PFSK-1 (cell line): ENCODE measurements around the gene CCNG2.

Experiments
- FOXP2 ChIP-seq: optimal IDR thresholded peaks from 2 replicates; pipeline ENCODE3; 2011; ENCODE audit warnings: borderline replicate concordance, control low read depth, inconsistent platforms; ENCODE audit not compliant: insufficient read depth; ENCODE audit errors: extremely low read length, extremely low read depth
- POLR2AphosphoS5 ChIP-seq: IDR thresholded peaks from 2 replicates; pipeline ENCODE4 v1.6.1; 2012; ENCODE audit warnings: low read depth, mild to moderate bottlenecking, control low read depth, low read length, moderate library complexity
- REST ChIP-seq, 2 experiments: IDR thresholded peaks; 2 replicates each; pipeline versions ENCODE4 v1.6.1 to v1.8.0; 2011 to 2012; ENCODE audit warnings: low read depth in 2 of 2, low read length in 2 of 2, control low read depth in 1 of 2, inconsistent platforms in 1 of 2, mild to moderate bottlenecking in 1 of 2, moderate library complexity in 1 of 2; ENCODE audit not compliant: insufficient read depth in 1 of 2
- SIN3A ChIP-seq: IDR thresholded peaks from 2 replicates; pipeline ENCODE4 v1.6.1; 2012; ENCODE audit warnings: mild to moderate bottlenecking, low read length, moderate library complexity, borderline replicate concordance; ENCODE audit not compliant: insufficient read depth
- TAF1 ChIP-seq: IDR thresholded peaks from 2 replicates; pipeline ENCODE4 v1.6.1; 2012; ENCODE audit warnings: low read length, control low read depth, borderline replicate concordance; ENCODE audit not compliant: insufficient read depth

Gene CCNG2

DNA sequence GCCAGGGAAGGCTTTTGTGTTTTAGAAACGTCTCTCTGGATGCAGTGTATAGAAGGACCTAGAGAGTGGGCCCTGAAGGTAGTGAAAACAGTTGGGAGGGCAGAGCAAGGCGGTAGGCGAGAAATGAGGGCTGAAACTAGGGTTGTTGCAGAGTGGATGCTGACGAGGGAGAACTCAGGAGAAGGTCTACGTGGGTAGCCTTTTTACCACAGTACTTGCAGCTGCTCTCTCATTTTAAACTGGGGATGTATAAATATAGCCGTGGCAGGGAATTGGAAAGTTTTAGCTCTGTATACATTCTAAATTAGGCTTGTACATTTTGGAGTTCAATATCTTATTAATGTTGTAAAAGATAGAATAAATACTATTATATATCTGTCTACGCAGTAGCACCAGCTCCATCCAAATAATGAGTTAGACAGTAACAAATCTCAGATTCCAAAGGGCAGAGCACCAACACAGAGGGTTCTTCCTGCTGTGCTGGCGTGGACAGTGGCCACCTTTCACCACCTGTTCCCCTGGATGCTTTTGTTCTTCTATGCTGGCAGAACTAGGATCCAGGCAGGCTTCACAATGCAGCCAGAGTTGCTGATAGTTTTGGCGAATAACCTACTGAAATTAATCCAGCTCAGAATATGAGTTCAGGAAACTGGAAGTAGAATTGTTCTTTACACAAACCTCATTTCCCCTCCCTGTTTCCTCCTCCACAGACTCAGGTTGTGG, 31.7 kb downstream of the CCNG2 start:
- TF ChIP-seq REST (IDR thresholded peaks at IDR 0.05; ENCODE audit: insufficient read depth in 1 of 2, low read depth in 2 of 2, low read length in 2 of 2): no peak
- no peak for TF ChIP-seq FOXP2
- TF ChIP-seq SIN3A: no peak
- TF ChIP-seq POLR2AphosphoS5: no peak
- TF ChIP-seq TAF1: no peak

GRCh38 chr4:77189412-77189811, 32.4 kb downstream of the CCNG2 start:
- no peak for TF ChIP-seq SIN3A
- TF ChIP-seq REST (IDR thresholded peaks at IDR 0.05; ENCODE audit: insufficient read depth in 1 of 2, low read depth in 2 of 2, low read length in 2 of 2): no peak
- TF ChIP-seq TAF1: no peak
- no peak for TF ChIP-seq POLR2AphosphoS5
- no peak for TF ChIP-seq FOXP2

DNA sequence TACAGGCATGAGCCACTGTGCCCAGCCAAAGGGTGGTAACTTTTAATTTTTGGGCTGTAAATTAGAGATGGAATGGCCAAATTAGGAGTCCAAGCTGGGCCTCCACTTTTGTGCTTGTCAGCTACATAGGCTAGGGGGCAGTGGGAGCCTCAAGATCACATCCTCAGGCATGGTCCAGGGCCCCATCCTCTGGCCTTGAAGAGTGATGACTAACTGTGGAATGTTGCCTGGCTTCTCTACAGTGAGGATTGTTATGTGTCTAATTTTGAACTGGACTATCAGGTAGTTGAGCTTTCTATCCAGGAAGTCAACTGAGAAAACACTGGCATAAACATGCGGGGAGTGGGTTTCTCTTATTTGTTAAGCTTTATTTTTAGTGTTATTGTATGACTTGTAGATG, 33.0 kb downstream of the CCNG2 start:
- TF ChIP-seq SIN3A: no peak
- TF ChIP-seq REST (IDR thresholded peaks at IDR 0.05; ENCODE audit: insufficient read depth in 1 of 2, low read depth in 2 of 2, low read length in 2 of 2): no peak

DNA sequence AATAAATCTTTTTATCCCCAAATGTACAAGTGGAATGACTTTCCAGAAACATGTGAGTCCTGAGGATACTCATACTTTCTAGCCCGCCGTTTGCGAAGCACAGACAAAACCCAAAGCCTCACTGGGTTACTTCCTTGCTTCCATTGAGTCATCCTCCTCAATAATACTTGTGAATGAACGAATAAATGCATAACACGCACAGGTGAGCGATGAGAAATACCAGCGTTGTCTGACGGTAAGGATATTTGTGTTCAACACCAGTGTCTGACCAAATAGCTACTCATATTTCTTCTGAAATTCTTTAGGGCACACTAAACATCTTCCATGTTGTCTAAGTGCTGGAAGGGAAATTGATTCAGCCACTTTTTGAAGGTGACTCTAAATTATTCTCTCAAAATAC, 36.0 kb downstream of the CCNG2 start:
- TF ChIP-seq FOXP2: no peak
- TF ChIP-seq REST (IDR thresholded peaks at IDR 0.05; ENCODE audit: insufficient read depth in 1 of 2, low read depth in 2 of 2, low read length in 2 of 2): no peak
- no peak for TF ChIP-seq POLR2AphosphoS5
- TF ChIP-seq SIN3A: no peak
- no peak for TF ChIP-seq TAF1

DNA sequence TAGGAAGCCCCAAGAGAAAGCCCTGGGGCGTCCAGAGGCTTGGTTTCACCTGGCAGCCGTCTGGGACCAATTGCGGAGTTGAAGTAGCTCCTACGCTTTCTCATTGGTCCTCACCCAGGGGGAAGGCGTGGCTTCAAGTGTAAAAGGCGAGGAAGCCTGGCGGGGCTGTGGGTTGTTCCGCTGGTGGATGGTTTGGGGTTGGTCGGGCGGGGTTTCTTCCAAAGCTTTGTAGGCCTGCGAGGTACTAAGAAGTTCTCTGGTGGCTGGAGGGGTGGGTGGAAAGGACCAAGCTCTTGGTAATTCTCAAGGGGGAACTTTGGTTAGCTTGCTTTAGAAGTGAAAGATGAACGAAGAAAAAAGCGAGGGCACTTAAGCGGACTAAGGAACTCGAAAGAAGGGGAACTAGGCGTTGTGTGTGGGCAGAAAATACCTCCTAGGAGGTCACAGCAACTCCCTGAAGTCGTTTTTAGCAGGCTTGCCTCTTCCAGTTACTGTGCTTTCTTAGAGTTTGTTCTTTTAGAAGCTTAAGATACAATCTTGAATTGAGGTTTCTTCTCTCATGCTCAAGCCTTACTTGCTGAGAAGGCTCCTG, 36.6 kb downstream of the CCNG2 start:
- TF ChIP-seq REST (IDR thresholded peaks at IDR 0.05; ENCODE audit: insufficient read depth in 1 of 2, low read depth in 2 of 2, low read length in 2 of 2) (no peak), SIN3A (no peak), POLR2AphosphoS5 (no peak), FOXP2 (no peak), TAF1 (no peak)
